GM23248 (cell line): ENCODE results near the gene ADM.

Experiments used
- EZH2 ChIP-seq: fragments of 200-600 bp; sonication (generic); IDR thresholded peaks from 2 replicates; pipeline ENCODE4 v1.6.1; 2018; ENCODE audit warnings: antibody characterized with exemption, mild to moderate bottlenecking; ENCODE audit not compliant: insufficient read depth, poor library complexity, severe bottlenecking
- EZH2phosphoT487 ChIP-seq: fragments of 200-600 bp; sonication (generic); IDR thresholded peaks from 2 replicates; pipeline ENCODE4 v1.6.1; 2018; ENCODE audit warnings: antibody characterized with exemption, moderate library complexity, mild to moderate bottlenecking, low read depth; ENCODE audit not compliant: insufficient read depth

GRCh38 chr11:10288881-10289764, 15.8 kb upstream of the ADM start:
- TF ChIP-seq EZH2phosphoT487, result no peak
- TF ChIP-seq EZH2, result no peak
